ENCODE measurements around the gene SLC25A33. TPM values are rescaled to one million over a fixed set of nuclear protein-coding genes. Genes with fewer than 3 reads are reported as not detected.

The SLC25A33 gene
- total RNA-seq, 4 donors from 2014 or later, result 2.5 to 5.5 (median 2.9) TPM

- H3K4me1 ChIP-seq, result peaks cover 0 to 4% (median 0%) of the 10 kb centered on the region in 4 donors
- H3K27me3 ChIP-seq, result no peaks in the 10 kb centered on the region
- no peaks in the 10 kb centered on the region for H3K9me3 ChIP-seq
- no peaks in the 10 kb centered on the region for H3K36me3 ChIP-seq
- no peak overlapping the region for H3K27ac ChIP-seq
- TF ChIP-seq POLR2A (IDR thresholded peaks at IDR 0.05) (no peak), CTCF (IDR thresholded peaks at IDR 0.05) (no peak)
- no peak overlapping the region for H3K4me3 ChIP-seq
- no peak for DNase-seq
Measured at GRCh38 chr1:9634582-9634981, 95.3 kb downstream of the SLC25A33 start.

Other genes with a start within 250 kb of the SLC25A33 start
- 100 to 1,000 TPM in 2 of 4 donors, 10 to 100 TPM in 2; 69.3 to 168 (median 94.1) TPM for gene SPSB1, start 246.6 kb upstream of the SLC25A33 start, total RNA-seq
- 1 to 10 TPM; 3.3 to 9.9 (median 8.7) TPM for gene TMEM201, start 49.4 kb downstream of the SLC25A33 start, total RNA-seq
- gene PIK3CD, start 112.3 kb downstream of the SLC25A33 start, total RNA-seq, result 10 to 100 TPM in 2 of 4 donors, 1 to 10 TPM in 2; 2.8 to 34.7 (median 7.6) TPM

Data from Peyer's patch (tissue), 4 donors.